GM19395 (cell line): ENCODE measurements around the gene OR3A3.
"Not testable (repeated sequence)": the region's sequence is repeated elsewhere in the genome, so short reads cannot be mapped to it uniquely, and the experiment has no call there.

Experiments
- ATAC-seq: cut with Tn5 transposase; IDR thresholded peaks from one replicate; pipeline ENCODE4 v1.9.1; 2021; ENCODE audit warnings: mild to moderate bottlenecking, moderate library complexity; ENCODE audit not compliant: unreplicated experiment

Gene OR3A3

DNA sequence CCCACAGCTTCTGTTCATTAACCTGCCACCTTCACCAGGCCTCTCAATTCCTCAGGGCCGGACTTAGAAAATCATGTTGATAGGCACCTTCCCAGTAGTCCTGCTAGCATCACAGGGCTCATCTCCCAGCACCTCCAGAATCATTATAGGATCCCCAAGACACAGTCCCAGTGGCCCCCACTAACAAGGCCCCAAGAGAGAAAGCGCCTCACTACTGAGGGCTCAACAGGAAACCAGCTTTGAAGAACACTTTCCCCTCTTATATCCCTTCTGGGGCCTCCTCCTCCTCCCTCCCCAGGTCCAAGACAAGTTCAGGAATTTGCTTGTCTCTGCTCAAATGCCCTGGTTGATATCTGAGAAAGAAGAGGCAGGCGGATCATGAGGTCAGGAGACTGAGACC is at the start of gene OR3A3:
Gene OR3A3, plus strand, starts transcription at position 301 of the 400 bp plus-strand sequence.
- no peak for ATAC-seq

GRCh38 chr17:3371167-3371566 is 40.0 kb upstream of the OR3A3 start:
- not testable (repeated sequence) for ATAC-seq

GRCh38 chr17:3378321-3378720 is 32.8 kb upstream of the OR3A3 start:
- ATAC-seq, result no peak

DNA sequence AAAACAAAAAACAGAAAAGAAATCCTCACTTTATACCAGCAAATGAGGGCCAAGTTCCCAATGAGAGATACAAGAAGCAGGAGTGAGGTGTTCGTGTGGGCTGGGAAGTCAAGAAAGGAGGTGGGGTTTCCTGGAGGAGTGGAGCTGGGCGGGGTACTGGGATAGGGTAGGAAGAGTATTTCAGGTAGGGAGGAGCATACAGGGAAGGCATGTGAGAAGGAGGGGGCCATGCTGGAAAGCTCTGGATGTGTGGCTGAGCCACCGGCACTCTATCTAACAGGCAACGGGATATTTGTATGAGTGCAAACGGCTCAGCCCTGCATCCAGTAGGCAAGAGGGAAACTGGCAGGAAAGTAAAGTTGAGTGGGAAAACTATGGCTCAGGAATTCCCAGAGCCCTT is 29.2 kb upstream of the OR3A3 start:
- no peak for ATAC-seq

DNA sequence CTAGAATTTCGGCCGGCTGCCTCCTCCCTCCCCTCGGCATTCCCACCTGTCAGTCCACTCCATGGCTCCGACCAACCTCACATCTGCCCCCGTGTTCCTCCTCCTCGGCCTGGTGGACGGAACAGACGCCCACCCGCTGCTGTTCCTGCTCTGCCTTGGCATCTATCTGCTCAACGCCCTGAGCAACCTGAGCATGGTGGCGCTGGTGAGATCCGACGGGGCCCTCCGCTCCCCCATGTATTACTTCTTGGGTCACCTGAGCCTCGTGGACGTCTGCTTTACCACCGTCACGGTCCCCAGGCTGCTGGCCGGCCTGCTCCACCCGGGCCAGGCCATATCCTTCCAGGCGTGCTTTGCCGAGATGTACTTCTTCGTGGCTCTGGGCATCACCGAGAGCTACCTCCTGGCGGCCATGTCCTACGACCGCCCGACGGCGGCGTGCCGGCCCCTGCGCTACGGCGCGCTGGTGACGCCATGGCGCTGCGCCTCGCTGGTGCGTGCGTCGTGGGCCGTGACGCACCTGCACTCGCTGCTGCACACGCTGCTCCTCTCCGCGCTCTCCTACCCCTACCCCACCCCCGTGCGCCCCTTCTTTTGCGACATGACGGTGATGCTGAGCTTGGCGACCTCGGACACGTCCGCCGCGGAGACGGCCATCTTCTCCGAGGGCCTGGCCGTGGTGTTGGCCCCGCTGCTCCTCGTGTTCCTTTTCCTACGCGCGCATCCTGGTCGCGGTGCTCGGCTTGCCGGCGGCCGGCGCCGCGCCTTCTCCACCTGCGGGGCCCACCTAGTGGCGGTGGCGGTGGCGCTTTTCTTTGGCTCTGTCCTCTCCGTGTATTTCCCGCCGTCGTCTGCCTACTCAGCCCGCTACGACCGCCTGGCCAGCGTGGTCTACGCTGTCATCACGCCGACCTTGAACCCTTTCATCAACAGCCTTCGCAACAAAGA is 25.0 kb upstream of the OR3A3 start, which contains the start of gene OR3A2:
Gene OR3A2, minus strand, starts transcription at position 440 of the 948 bp plus-strand sequence.
- ATAC-seq, result no peak

DNA sequence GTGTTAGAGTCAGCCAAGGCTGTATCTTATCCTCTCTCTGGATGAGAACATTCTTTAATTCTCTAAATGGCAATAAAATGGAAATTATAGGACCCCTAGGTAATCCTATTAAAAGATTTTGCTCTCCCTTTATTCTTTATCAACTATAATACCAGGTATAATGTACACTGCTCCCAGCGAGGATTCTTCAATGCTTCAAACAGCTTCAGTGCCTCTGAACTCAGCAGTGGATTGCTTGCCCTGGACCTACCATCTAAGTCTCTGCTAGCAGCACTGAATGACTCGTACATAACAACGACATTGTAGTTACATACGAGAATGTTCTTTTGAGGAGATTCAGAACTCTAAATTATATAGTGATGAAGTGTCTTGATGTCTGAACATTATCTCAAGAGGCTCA is 21.4 kb upstream of the OR3A3 start:
- no peak for ATAC-seq

DNA sequence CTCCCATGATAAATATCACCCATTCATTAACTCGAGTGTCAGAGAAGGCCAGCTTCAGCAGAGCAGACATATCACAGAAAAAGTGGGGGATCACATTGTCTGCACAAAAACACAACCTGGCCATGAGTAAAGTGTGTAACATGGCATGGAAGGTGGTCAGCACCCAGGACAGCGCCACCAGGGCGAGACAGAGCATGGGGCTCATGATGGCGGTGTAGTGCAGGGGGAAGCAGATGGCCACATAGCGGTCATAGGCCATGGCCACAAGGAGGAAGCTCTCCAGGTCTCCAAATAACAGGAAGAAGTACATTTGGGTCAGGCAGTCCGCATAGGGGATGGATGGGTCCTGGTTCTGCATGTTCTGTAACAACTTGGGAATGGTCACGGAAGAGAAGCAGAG is 13.4 kb upstream of the OR3A3 start:
- ATAC-seq, result not testable (repeated sequence)

GRCh38 chr17:3398310-3398709 is 12.9 kb upstream of the OR3A3 start, which contains the start of gene OR1E1:
Gene OR1E1, minus strand, starts transcription at chr17:3398410. Its CDS starts 0 bp downstream, at chr17:3398410.
- ATAC-seq, result no peak

DNA sequence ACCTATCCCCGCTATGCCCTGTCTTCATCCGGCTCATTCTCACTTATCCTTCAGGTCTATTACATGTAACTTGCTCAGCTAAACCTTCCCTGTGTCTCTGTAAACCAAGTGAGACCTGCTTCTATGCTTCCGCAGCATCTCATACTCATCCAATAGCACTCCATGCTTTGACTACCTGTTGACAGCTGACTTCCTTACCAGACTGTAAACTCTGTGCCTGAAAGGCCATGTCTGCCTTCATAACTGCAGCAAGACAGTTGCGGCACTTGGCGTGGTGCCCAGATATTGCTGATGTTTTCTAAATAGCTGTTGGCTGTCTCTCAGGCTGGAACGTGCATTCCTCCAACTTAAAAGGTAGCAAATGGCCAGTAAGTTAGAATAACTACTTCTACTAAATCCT is 11.1 kb upstream of the OR3A3 start:
- ATAC-seq, result no peak

DNA sequence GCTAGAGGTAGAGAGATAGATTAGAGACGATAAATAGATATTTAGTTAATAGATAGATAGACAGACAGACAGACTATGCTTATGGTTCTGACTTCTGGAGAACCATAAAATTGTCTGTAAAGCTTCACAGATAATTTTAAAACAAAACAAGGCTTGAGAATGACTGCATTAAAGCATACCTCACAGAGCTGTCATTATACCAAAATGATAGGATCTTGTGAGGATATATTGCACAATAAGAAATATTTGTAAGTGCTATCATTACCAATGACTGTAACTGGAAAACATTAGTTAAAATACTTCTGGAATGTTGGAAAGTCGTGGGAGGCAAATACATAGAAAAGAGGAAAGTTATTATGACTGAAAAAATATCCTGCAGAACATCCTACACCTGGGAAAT is 9.4 kb upstream of the OR3A3 start:
- no peak for ATAC-seq

DNA sequence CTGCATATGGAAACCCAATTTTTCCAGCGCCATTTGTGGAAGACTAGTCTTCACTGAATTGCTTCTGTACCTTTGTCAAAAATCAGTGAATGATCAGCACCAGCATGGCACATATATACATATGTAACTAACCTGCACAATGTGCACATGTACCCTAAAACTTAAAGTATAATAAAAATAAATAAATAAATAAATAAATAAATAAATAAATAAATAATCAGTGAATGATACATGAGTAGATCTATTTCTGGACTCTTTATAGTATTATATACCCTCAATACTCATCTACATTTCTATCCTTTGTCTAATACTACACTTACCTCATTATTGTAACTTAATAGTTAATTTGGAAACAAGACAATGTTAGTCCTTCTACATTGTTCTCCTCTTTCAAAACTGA is 7.3 kb upstream of the OR3A3 start:
- not testable (repeated sequence) for ATAC-seq

GRCh38 chr17:3412216-3412615 is 1.0 kb downstream of the OR3A3 start:
- ATAC-seq, result not testable (repeated sequence)

DNA sequence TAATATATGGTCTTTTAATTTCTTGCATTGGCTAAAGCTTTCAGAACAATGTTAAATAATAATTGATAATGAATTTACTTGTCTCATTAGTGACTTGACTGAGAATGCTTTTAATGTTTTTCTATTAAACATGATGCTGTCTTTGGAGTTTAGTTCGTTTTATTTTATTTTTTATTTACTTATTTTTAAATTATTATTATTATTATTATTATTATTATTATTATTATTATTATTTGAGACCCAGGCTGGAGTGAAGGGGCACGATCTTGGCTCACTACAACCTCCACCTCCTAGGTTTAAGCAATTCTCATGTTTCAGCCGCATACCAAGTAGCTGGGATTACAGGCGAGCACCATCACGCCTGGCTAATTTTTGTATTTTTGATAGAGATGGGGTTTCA is 4.4 kb downstream of the OR3A3 start:
- no peak for ATAC-seq

DNA sequence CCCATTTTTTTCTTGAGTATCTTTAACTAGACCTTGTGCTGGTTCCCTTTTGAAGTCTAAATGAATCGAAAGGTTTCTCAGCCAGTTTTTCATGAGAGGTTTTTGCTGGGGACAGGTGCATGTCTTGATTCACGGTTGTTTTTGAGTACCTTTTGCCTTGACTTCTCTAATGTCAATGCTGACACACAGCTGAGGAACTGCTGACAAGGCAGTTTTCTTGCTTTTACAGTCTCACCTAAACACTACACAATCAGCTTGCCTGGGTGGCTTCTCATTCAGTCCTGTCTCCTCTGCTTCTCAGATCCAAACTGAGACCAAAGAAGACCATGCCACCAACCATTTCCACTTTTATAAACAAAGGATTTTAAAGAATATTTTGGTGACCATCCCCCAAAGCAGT is 7.1 kb downstream of the OR3A3 start:
- ATAC-seq, result no peak

DNA sequence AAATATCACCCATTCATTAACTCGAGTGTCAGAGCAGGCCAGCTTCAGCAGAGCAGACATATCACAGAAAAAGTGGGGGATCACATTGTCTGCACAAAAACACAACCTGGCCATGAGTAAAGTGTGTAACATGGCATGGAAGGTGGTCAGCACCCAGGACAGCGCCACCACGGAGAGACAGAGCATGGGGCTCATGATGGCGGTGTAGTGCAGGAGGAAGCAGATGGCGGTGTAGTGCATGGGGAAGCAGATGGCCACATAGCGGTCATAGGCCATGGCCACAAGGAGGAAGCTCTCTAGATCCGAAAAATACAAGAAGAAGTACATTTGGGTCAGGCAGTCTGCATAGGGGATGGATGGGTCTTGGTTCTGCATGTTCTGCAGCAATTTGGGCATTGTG is 22.0 kb downstream of the OR3A3 start:
- ATAC-seq, result not testable (repeated sequence)

DNA sequence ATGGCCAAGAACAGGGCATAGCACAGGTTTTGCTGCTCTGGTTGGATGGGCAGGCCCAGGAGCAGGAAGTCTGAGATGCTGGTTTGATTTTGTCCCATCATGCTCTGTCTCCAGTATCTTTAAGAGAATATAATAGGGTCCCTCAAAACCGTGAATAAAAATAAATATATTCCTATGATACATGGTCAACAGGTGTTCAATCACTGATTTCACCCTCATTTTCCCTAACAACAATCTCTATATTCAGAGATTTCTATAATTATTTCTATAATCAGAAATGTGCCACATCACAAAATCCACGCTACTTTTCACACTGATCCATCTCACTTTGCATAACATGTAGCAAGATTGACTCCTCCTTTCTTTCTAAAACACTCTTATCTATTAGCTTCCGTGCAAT is 22.6 kb downstream of the OR3A3 start, which contains the start of gene OR1E2:
Gene OR1E2, minus strand, starts transcription at position 101 of the 400 bp plus-strand sequence. Its CDS starts 0 bp downstream, at position 101.
- ATAC-seq, result no peak

DNA sequence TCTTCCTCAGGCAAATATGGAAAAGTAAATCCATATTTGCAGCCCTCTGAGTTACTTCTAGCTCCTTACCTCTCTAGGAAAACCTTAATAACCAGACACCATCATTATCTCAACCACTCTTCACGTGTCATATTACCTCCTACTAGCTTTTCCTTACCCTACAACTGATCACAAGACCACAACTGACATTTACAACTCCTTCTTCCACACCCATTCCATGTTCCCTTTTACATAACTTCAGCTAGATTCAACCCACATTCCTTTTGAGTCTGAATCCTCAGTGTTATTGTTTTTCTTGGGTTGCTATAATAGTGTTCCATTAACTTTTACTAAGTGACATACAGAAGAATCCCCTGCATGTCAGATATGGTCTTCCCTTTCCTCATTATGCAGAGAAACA is 27.2 kb downstream of the OR3A3 start:
- no peak for ATAC-seq

GRCh38 chr17:3440451-3440850 is 29.3 kb downstream of the OR3A3 start:
- no peak for ATAC-seq

DNA sequence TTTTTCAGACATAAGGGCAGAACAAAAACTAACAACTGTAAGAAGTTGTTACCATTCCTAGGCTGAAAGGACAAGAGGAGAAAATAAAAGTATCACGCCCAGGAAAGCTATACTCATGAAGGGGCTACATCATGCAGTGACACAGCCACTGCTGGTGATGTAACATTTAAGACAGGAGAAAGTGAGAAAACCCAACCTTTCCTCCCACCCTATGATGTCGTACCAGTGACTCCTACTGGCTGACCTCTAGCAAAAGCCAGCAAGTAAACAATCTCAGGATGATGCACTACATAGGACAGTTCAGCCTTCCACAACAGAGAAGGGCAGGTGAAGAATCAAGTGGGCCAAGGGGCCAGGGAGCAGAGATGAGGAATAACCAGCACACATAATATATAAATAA is 36.5 kb downstream of the OR3A3 start:
- no peak for ATAC-seq

DNA sequence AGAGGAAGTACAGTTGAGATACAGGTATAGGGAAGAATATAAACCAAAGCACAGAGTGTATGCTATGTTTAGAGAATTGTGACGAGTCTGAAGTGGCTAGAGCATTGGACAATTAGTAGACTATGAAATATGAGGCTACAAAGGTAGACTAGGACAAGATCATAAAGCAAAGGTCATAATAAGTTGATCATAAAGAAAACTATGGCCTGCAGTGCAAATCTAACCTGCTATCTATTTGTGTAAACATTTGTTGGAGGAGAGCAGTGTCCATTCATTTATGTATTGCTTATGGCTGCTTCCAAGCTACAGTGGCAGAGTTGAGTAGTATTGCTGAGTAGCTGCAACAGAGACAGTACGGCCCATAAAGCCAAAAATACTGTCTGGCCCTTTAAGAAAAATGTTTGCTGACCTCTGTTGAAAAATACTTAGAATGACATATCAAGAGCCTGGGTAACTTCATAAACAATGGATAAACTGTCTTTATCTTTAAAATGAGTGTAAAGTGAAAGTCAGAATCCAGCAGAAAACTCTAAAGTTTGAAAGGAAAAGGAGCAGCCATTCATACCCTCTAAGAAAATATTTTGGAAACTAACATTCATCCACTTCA is 37.0 kb downstream of the OR3A3 start:
- ATAC-seq, result no peak

DNA sequence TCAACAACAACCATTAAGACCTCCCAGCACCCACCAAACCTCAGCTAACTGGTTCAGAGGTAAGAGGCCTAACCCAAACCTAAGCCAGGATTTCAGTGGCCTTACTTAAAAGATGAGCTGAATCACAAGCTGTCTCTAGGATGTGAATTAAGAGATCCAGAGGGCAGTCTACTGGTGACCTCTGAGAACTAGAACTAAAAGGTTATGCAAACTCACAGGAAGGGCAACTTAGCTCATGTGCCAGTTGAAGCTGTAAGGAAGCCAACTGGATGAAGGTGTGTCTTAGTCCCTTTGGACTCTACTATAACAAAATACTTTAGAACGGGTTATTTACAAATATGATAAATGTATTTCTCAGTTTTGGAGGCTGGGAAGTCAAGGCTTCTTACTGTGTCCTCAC is 55.2 kb downstream of the OR3A3 start:
- not testable (repeated sequence) for ATAC-seq

DNA sequence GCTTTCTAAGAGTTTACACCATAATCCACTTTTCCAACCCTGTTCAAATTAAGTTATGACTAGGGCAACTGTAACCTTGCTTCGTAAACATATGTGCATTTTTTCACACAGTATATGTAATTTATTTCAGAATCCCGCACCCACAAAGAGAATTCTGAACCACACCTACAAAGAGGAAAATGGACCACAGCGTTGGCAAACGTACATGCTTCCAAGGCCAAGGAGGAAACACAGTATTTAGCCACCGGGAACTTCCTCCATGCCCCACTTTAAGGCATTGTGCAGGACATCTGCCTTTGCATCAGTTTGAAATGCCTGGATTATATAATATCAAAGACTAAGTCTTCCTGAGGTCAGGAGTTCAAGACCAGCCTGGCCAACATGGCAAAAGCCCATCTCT is 58.4 kb downstream of the OR3A3 start:
- ATAC-seq, result no peak
